GM19328 (cell line): ENCODE data around the gene FAM136A.
"Not testable (repeated sequence)": the region's sequence is repeated elsewhere in the genome, so short reads cannot be mapped to it uniquely, and the experiment has no call there.

Experiments
- ATAC-seq: cut with Tn5 transposase; IDR thresholded peaks from one replicate; pipeline ENCODE4 v1.9.1; 2021; ENCODE audit warnings: mild to moderate bottlenecking, moderate library complexity; ENCODE audit not compliant: unreplicated experiment

The FAM136A gene

DNA sequence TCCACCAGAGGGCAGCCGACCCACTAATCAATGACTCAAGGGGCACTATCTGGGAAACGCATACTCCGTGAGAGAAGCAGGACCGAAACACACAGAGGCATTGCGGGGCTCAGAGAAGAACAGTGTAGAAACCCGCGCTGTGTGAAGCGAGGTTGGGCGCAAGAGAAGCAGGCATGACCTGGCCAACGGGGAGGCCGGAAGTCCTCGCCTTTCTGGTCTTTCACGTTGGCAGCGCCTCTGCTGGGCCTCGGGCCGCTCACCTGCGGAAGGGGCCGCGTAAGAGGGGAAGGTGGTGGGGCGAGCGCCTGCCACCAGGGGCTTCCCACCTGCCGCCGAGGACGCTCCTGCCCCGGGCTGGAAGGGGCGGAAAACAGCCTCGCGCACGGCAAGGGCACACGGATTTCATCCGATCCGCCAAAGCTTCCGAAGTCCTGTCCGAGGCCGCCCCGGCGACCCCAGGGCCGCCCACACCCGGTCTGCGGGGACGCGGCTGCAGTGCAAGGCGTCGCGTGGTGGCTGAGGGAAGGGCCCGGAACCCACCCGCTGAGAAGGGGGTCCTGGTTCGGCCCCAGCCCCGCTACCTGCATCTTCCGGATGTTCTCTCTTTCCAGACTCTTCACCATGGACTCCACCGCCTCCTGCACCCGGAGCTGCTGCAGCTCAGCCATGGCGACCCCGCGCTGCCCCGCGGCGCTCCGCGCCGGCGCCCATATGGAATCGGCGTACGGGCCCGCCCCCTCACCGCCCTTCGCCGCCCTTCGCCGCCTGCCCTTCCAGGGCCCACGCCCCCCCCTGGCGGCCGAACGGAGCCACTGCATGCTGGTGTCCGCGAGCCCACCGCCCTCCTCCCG is at the start of gene FAM136A:
Gene FAM136A, minus strand, starts transcription at position 724 of the 851 bp plus-strand sequence. Its CDS starts 56 bp downstream, at position 668.
- peak; percentile 68 for ATAC-seq

- no peak for ATAC-seq
Measured at GRCh38 chr2:70349921-70350685, 48.2 kb upstream of the FAM136A start.

- no peak for ATAC-seq
Measured at GRCh38 chr2:70347831-70348230, 46.0 kb upstream of the FAM136A start.

GRCh38 chr2:70344195-70344594 is 42.3 kb upstream of the FAM136A start:
- ATAC-seq, result no peak

- no peak for ATAC-seq
Measured at GRCh38 chr2:70341477-70341765, 39.6 kb upstream of the FAM136A start.

DNA sequence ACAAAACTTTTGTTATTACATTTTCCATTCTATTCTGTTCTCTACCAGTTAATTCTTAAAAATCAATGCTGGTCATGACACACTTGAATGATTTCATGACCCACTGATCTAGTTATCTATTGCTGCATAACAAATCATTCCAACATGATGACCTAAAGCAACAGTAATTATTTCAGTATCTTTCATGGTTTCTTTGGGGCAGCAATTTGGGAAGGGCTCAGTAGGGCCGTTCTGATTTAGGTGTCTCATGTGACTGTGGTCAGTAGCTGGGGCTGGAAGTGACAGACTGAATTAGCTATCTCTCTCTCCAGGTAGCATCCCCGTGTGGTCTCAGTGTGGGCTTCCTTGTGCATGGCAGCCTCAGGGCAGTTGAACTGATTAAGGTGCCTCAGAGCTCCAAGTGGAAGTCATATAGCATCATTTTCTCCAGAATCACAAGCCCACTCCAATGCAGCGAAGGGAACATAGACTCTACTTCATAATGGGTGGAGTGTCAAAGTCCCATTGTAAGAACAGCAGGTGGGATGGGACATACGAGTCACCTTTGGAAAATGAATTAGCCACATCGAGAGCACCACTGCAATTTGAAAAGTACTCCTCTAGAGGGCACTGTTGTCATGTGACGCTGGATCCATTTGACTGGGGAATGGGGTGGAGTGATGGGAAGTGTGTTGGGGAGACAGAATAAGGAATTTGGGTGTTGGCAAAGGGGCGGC is 39.1 kb upstream of the FAM136A start:
- ATAC-seq, result no peak

- no peak for ATAC-seq
Measured at GRCh38 chr2:70340075-70340474, 38.2 kb upstream of the FAM136A start.

GRCh38 chr2:70336552-70336951 is 34.7 kb upstream of the FAM136A start:
- no peak for ATAC-seq

DNA sequence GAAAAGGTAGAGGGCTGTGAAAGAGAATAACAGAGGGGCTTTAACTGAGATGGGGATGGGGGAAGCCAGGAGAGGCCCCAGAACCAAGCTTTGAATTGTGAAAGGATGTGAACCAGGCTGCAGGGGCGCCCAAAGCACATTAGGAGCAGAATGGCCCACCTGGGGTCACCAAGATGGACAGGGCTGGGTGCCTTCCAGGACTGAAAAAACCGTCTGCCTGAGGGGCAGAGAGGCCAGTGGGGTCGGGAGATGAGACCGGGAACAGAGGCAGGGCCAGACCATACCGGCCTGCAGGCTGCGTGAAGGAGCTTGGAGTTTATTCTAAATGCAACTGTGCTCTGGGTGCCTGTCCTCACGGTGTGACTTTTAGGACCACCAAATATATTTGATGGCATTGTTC is 29.1 kb upstream of the FAM136A start:
- ATAC-seq, result no peak

DNA sequence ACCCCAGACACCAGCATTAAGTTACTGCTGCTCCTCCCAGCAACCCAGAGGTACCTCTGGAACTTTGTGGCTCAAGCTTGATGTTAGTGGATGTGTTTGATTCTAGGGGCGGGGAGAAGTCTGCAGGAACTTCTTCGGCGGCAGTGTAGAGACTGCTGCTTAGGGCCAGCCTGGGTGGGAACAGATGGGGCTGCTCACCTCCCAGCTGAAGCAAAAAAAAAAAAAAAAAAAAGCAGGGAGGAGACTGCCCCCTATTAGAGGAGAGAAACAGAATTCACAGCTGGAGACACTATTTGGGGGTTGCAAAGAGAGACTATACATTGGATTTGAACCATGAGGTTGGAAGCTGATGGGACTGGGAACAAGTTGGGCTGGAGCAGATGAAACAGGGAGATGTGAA is 28.6 kb upstream of the FAM136A start:
- ATAC-seq, result no peak

DNA sequence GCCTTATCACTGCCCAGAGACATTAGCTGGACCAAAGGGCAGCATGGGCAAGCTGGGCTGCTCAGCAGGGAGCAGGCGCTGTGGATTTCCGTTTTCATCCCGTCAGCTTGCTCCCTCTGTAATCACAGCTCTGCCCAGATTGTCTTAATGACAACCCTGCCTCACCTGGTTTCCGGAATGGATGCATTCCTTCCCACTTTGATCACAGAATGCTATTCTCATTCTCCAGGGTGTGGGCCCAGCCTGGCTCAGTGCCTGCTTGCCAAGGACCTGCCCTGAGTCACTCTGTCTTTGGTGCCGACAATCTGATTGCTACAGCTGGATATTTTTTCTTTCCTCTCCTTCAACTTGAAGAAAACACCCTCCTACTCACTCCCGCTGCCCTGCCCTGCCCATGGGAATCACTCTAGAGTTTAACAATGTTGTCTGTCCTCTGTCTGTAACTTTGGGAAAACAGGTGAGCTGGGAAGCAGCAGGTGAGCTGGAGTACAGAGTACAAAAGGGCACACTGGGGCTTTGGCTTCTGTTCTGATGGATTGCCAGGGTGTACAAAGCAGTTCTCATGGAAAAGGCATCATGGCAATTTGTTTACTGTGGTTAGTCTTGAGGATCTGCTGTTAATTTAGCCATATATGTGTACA is 27.2 kb upstream of the FAM136A start:
- no peak for ATAC-seq

DNA sequence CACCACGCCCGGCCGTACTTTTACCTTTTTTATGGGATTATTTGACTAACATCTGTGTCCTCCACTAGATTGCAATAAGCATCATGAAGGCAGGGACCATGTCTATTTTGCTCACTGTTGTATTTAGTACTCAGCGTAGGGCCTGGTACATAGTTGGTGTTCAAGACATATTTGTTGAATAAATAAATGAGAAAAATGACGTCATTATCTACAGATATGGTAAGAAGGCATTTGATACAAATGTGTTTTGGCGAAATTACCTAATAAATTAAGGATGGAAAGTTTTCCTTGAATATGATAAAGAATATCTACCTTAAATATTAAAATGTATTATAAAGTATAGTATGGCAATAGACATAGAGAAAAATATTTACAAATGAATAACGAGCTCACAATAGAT is 24.0 kb upstream of the FAM136A start:
- ATAC-seq, result no peak

DNA sequence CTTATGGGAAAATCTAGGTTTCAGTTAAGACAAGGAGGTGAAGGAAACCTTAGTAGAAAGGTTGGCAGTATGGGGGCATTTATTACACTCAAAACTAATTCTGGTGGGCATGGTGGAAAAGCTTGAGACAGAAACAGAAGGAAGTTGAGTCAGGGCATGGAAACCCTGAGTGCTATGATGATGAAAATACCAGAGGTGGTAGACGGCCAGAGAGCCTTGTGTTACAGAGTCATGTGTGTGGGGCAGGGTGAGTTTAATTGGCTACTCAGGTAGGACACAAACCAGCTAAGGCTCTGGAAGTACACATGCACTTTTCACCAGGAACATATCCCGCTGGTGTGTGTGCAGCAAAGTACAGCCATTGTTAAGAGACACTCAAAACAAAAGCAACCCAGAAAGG is 20.7 kb upstream of the FAM136A start:
- no peak for ATAC-seq

DNA sequence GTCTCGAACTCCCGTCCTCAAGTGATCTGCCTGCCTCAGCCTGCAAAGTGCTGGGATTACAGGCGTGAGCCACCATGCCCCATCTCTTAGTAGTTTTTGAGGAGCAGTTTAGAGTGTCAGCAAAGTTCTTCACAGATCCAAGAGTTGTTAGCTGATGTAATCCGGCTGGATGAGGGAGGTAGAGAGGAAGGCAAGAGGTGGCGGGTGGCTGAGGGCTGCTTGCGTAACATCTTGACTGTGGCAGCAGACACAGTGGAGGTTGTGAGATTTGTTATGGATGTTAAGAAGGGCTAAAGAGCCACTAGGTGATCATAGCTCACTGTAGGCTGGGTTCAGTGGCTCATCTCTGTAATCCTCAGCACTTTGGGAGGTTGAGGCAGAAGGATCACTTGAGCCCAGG is 19.5 kb upstream of the FAM136A start:
- no peak for ATAC-seq

DNA sequence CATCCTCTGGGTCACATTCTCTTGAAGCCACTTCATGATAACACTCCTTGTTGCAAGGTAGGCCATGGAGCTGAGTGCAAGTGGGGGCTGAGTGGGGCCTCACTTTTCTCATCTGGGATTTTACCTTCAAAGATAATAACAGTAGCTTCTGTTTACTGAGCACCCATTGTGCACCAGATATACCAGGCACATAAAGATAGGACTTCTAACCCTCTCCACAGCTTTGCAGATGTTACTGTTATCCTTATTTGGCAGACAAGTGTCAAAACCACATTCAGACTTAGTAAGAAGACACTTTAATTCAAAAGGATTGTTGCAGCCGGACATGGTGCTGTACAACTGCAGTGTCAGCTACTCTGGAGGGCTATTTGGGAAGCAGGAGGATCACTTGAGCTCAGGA is 12.8 kb upstream of the FAM136A start:
- no peak for ATAC-seq

- no peak for ATAC-seq
Measured at GRCh38 chr2:70312560-70312959, 10.7 kb upstream of the FAM136A start.

DNA sequence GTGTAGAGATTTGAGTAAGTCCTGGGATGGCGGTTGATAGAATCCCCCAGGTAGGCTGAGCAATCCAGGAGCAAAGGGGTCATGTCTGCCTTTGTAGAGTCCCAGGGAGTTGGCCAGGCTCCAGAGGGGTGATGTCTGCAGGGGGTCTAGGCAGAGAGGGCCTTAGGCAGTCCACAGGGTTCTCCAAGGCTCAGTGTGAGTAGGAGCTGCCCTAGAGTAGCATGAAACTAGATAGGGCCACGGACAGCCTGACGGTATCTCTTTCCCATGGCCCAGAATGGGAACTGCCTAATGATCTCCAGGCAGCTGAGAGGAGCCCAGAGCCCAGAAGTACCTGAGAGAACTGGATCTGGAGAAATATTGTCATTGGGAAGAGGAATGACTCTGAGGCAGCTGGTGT is 9.0 kb upstream of the FAM136A start:
- no peak for ATAC-seq

- ATAC-seq, result no peak
Measured at GRCh38 chr2:70305531-70305930, 3.7 kb upstream of the FAM136A start.

GRCh38 chr2:70304498-70304897 is 2.6 kb upstream of the FAM136A start:
- ATAC-seq, result no peak

- no peak for ATAC-seq
Measured at GRCh38 chr2:70303186-70303585, 1.3 kb upstream of the FAM136A start.

- not testable (repeated sequence) for ATAC-seq
Measured at GRCh38 chr2:70302195-70302546, 304 bp upstream of the FAM136A start.
